ENCODE data around the gene POTEE. TPM values are rescaled to one million over a fixed set of nuclear protein-coding genes. Genes with fewer than 3 reads are reported as not detected.
"Not testable (repeated sequence)": the region's sequence is repeated elsewhere in the genome, so short reads cannot be mapped to it uniquely, and the experiment has no call there.

Gene POTEE
- under 1 TPM in 4 of 7 donors, not detected in 3; 0.13 to 0.53 (median 0.15) TPM for total RNA-seq
- polyA plus RNA-seq, result under 1 TPM in 1 of 2 donors, not detected in 1; 0.01 TPM
- long read RNA-seq, donor 1, result 0 reads
- long read RNA-seq, donor 2, result 0 reads
- long read RNA-seq, donor 3, result 0 reads

DNA sequence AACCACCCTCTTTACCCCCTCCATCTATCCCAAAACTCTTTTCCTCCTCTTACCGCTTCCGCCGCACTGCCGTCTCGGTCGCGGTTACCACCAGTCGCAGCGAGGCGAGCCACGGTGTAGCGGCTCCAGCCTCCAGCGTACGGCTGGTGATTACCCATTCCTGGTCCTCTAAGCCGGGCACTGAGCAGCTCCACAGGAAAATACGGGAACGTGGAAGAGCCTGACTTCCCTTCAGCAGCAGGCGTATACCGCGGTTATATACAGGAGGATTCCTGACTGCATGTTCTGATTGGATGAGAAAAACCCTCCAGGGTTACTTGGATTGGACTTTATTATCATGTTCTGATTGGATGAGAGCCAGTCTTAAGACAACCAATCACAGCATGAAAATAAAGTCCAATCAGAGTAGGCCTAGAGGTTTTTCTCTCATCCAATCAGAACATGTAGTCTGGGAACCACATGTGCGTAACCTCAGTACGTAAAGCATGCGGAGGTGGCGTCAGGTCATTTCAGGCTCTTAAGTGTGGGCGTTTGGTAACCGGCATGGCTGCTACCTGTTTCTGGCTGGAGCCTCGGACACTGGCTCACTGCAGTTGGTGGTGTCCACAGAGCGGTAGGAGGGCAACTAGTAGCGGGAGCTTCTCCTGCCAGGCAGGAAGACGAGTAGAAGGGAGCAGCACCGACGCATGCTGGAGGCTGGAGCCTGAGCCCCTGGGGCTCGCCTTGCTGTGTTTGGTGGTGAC is at the start of gene POTEE:
TSS of gene POTEE (plus strand) at position 507 of the 743 bp plus-strand sequence. CDS start 8,867 bp downstream, outside the sequence.
- DNase-seq; H3K4me3 ChIP-seq; H3K27ac ChIP-seq; H3K36me3 ChIP-seq; intact Hi-C loops (cut with DNase I); H3K4me1 ChIP-seq (ENCODE audit: insufficient read depth); H3K9me3 ChIP-seq; H3K27me3 ChIP-seq: not testable (repeated sequence)
- WGBS, 3 donors, result 93 to 95% (median 93%) methylated on average over 24 to 31 of the region's 33 CpGs

DNA sequence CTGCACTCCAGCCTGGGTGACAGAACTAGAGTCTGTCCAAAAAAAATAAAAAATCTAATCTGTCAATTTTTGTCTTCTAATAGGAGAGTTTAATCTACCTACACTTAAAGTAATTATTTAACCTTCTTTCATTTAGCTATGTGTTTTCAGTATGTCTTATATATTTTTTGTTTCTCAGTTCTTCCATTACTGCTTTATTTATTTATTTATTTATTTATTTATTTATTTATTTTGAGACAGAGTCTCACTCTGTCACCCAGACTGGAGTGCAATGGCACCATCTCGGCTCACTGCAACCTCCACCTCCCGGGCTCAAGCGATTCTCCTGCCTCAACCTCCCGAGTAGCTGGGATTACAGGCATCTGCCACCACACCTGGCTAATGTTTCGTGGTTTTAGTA is 43.8 kb upstream of the POTEE start:
- H3K4me1 ChIP-seq (ENCODE audit: insufficient read depth); H3K9me3 ChIP-seq; intact Hi-C loops (cut with DNase I); H3K27ac ChIP-seq; H3K36me3 ChIP-seq; DNase-seq; H3K27me3 ChIP-seq; H3K4me3 ChIP-seq: not testable (repeated sequence)
- 96 to 98% (median 97%) methylated on average over 5 of the region's 5 CpGs for WGBS, 3 donors

DNA sequence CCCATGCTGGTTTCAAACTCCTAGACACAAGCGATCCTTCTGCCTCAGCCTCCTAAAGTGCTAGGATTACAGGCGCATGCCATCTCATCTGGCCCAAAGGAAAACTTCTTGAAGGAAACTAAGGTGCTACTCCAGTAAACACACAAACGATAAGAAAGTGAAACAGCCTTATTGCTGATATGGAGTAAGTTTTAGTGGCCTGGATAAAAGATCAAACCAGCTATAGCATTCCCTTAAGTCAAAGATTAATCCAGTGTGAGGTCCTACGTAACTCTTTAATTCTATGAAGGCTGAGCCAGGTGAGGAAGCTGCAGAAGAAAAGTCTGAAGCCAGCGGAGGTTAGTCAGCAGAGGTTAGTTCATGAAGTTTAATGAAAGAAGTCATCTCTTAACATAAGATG is 40.8 kb upstream of the POTEE start:
- DNase-seq, result no peak
- Histone ChIP-seq H3K27me3 (no peaks in the 10 kb centered on the region), H3K4me1 (ENCODE audit: insufficient read depth) (no peaks in the 10 kb centered on the region), H3K27ac (no peak overlapping the region), H3K36me3 (no peaks in the 10 kb centered on the region), H3K9me3 (no peaks in the 10 kb centered on the region), H3K4me3 (no peak overlapping the region)
- TF ChIP-seq, protein P1, sequence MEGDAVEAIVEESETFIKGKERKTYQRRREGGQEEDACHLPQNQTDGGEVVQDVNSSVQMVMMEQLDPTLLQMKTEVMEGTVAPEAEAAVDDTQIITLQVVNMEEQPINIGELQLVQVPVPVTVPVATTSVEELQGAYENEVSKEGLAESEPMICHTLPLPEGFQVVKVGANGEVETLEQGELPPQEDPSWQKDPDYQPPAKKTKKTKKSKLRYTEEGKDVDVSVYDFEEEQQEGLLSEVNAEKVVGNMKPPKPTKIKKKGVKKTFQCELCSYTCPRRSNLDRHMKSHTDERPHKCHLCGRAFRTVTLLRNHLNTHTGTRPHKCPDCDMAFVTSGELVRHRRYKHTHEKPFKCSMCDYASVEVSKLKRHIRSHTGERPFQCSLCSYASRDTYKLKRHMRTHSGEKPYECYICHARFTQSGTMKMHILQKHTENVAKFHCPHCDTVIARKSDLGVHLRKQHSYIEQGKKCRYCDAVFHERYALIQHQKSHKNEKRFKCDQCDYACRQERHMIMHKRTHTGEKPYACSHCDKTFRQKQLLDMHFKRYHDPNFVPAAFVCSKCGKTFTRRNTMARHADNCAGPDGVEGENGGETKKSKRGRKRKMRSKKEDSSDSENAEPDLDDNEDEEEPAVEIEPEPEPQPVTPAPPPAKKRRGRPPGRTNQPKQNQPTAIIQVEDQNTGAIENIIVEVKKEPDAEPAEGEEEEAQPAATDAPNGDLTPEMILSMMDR (IDR thresholded peaks at IDR 0.05), result no peak
- TF ChIP-seq EP300 (IDR thresholded peaks at IDR 0.05), result no peak
- TF ChIP-seq POLR2A (IDR thresholded peaks at IDR 0.05), result no peak
- WGBS, 3 donors, result 82 to 87% (median 85%) methylated on average over 5 of the region's 5 CpGs
- intact Hi-C loops (cut with DNase I), result no loop called here

DNA sequence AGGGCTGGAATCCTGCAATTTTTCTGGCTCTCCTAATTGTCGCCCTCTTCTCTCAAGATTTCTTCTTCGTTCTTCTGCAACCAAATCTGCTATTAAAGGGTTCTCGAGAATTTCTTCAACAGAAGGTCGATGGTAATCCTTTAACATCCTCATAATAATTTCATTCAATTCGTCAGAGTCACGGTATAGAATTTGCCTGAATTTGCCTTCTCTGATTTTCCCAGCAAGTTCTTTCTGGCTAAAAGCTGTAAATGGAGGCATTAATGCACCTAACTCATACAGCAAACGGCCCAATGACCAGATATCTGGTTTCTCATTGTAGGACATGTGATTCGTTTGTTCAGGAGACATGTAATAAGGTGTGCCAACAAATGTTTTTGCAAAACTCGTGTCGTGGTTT is 31.3 kb upstream of the POTEE start:
- H3K9me3 ChIP-seq; intact Hi-C loops (cut with DNase I); H3K27ac ChIP-seq; DNase-seq; H3K4me3 ChIP-seq; H3K36me3 ChIP-seq; H3K27me3 ChIP-seq; H3K4me1 ChIP-seq (ENCODE audit: insufficient read depth): not testable (repeated sequence)
- WGBS, 3 donors, result 81 to 89% (median 85%) methylated on average over 10 of the region's 10 CpGs

DNA sequence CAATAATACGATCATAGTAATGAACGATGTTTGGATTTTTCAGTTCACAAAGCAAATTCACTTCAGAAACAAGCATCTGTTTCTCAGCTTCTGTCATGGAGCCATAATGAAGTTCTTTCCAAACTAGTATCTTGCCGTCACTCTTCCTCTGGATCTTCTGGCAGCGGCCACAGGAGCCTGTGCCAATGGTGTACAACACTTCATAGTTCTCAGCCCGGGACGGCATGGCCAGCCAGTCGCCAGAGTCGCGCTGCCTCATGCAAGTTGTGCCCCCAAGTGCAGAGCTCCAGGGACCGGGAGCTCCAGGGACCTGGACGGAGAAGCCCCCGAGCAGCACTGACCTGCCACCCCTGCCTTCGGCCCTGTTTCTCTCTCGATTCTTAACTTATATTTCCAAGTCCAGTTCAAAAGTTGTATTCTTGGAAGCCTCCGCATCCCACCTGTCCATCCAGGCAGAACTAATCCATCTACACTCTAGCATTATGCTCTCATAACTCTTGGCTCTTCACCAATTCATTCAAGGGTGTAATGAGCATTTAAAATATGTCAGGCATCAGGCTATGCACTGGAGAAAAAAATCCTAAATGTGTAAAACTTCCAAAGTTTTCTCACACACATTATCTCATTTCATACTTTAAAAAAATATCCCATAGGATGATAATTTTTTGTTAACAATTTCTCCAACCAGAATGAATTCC is 30.5 kb upstream of the POTEE start:
- H3K27me3 ChIP-seq; DNase-seq; H3K9me3 ChIP-seq; H3K27ac ChIP-seq; H3K36me3 ChIP-seq; intact Hi-C loops (cut with DNase I); H3K4me1 ChIP-seq (ENCODE audit: insufficient read depth); H3K4me3 ChIP-seq: not testable (repeated sequence)
- WGBS, 3 donors, result 85 to 92% (median 91%) methylated on average over 15 of the region's 15 CpGs

DNA sequence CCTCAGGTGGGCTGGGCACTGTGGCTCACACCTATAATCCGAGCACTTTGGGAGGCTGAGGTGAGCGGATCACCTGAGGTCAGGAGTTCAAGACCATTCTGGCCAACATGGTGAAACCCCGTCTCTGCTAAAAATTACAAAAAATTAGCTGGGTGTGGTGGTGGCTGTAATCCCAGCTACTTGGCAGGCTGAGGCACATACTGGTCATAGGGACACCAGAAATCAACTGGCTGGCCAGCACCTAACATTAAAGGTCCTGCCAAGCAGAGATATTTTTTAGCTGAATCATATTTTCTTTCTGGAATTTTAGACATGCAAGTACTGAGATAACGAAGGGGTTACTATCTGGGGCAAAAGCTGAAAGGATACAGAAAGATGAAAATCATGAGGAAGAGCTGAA is 27.9 kb upstream of the POTEE start:
- intact Hi-C loops (cut with DNase I); H3K4me3 ChIP-seq; H3K4me1 ChIP-seq (ENCODE audit: insufficient read depth); H3K27ac ChIP-seq; H3K27me3 ChIP-seq; H3K36me3 ChIP-seq; H3K9me3 ChIP-seq; DNase-seq: not testable (repeated sequence)
- WGBS, 3 donors, result 46 to 50% (median 48%) methylated on average over 4 of the region's 4 CpGs

DNA sequence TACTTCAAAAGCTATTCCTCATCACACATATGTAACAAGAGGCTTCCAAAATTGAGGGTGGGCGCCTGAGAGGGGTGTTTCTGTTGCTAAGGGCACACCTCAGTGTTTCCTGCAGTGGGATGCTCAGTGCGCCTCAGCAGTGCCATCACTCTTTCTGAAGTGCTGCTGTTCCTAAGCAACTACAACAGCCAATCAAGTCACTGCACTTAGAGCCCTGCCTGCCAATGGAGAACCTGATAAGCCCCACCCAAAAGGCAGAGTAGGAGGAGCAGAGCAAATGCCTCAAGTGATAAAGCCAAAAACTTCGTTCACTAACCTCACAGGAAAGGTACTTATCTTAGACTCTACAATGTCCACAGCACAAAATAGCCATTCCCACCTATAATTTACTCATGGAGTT is 15.9 kb upstream of the POTEE start:
- H3K4me3 ChIP-seq; DNase-seq; intact Hi-C loops (cut with DNase I); H3K36me3 ChIP-seq; H3K27ac ChIP-seq; H3K9me3 ChIP-seq; H3K27me3 ChIP-seq; H3K4me1 ChIP-seq (ENCODE audit: insufficient read depth): not testable (repeated sequence)
- WGBS, 3 donors, result 19 to 29% (median 28%) methylated on average over 3 of the region's 3 CpGs

DNA sequence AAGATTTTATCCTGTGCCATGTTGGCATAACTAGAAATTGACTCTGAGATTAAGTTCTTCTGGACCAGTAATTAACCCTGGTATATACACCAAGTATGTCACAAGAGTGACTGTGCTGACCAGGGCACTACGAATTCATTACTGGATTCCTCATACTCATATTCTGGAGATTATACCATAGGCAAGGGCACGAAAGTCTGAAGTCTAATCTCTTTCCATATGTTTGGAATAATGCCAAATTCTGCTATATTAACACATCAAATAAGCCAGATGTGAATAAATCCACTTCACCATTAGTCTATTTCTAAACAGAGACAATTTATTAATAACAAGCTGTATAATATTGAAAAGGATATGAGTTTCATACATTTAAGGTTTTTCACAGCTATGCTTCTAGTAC is 13.2 kb upstream of the POTEE start:
- intact Hi-C loops (cut with DNase I); DNase-seq; H3K4me3 ChIP-seq; H3K36me3 ChIP-seq; H3K4me1 ChIP-seq (ENCODE audit: insufficient read depth); H3K27me3 ChIP-seq; H3K27ac ChIP-seq; H3K9me3 ChIP-seq: not testable (repeated sequence)
- WGBS, 3 donors, result 40 to 54% (median 48%) methylated on average over 2 of the region's 2 CpGs

Data from ovary (tissue), 10 donors.